OCI-LY7 (cell line): ENCODE measurements around the gene LPO.

Experiments
- EZH2phosphoT487 ChIP-seq: fragments of 200-600 bp; sonication (generic); IDR thresholded peaks from 2 replicates; pipeline ENCODE4 v1.6.1; 2018; ENCODE audit warnings: low read depth, borderline replicate concordance, mild to moderate bottlenecking, mixed run types, antibody characterized with exemption, low read length, moderate library complexity, mixed read lengths
- TF ChIP-seq, protein P1 (sequence below): fragments of 200-600 bp; sonication (generic); conservative IDR thresholded peaks from 2 replicates; pipeline ENCODE4 v1.5.1; 2014; ENCODE audit warnings: mild to moderate bottlenecking, antibody characterized with exemption, low read length, moderate library complexity, mixed read lengths

DNA sequence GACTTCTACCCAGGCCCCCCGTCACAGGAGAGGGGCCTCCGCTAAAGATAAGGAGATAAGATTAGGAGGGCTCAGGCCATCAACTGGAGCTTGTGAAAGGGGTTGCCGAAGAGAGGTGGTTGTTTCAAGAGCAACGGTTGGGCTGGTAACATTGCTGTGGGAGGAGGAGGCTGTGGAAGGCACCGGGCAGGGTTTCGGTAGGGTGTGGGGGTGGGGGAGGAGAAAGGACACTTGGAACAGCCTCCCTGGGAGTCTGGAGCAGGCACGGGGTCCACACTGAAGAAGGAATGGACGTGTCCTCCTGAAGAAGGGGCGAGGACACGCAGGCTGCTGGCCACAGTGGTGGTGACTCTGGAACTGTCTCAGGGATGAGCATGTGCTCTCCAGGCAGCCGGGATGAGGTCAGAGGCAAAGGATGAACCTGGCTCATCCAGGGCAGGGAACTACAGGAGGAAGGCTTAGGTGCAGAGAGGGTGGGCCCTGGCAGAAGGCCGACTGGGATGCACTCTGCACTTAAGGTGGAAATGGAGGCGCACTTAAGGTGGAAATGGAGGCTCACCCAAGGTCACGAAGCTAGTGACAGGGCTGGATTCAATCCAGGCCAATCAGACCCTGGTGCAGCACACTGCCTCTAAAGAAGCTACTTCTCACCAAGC lies 47.0 kb upstream of the LPO start:
- TF ChIP-seq, protein P1, sequence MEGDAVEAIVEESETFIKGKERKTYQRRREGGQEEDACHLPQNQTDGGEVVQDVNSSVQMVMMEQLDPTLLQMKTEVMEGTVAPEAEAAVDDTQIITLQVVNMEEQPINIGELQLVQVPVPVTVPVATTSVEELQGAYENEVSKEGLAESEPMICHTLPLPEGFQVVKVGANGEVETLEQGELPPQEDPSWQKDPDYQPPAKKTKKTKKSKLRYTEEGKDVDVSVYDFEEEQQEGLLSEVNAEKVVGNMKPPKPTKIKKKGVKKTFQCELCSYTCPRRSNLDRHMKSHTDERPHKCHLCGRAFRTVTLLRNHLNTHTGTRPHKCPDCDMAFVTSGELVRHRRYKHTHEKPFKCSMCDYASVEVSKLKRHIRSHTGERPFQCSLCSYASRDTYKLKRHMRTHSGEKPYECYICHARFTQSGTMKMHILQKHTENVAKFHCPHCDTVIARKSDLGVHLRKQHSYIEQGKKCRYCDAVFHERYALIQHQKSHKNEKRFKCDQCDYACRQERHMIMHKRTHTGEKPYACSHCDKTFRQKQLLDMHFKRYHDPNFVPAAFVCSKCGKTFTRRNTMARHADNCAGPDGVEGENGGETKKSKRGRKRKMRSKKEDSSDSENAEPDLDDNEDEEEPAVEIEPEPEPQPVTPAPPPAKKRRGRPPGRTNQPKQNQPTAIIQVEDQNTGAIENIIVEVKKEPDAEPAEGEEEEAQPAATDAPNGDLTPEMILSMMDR = no peak
- no peak for TF ChIP-seq EZH2phosphoT487
